OCI-LY7 (cell line): Measurements from ENCODE around the gene AXDND1. TPM values are rescaled to one million over a fixed set of nuclear protein-coding genes. Genes with fewer than 3 reads are reported as not detected.

Experiments used
- BruUV-seq: library from RNA; stranded (reverse); fragments of 400-500 nt; replicated peaks from 2 replicates; lab custom pipeline; 2021; lab: Mats Ljungman, UMichigan
- CTCF ChIA-PET: fragments of 300-600 bp; sonication (Branson Sonifier 250); formaldehyde crosslinking; loops from one replicate; lab custom pipeline; 2022; ENCODE audit warnings: antibody characterized with exemption; ENCODE audit not compliant: unreplicated experiment; lab: Charles Lee
- POLR2A ChIA-PET: fragments of 300-600 bp; sonication (Branson Sonifier 250); formaldehyde crosslinking; loops from one replicate; lab custom pipeline; 2022; ENCODE audit warnings: antibody characterized with exemption; lab: Charles Lee
- DNase-seq: peaks from one replicate; pipeline ENCODE4 v3.0.0-alpha.2; 2015; ENCODE audit warnings: low spot score
- H2AFZ ChIP-seq: fragments of 200-600 bp; sonication (generic), shearing (Covaris generic); 2 replicates; pipeline ENCODE4 v1.6.1; 2014; ENCODE audit warnings: mild to moderate bottlenecking, antibody characterized with exemption, low read length, moderate library complexity
- H3K27ac ChIP-seq: fragments of 200-600 bp; sonication (generic); 2 replicates; pipeline ENCODE4 v1.5.1; 2014; ENCODE audit warnings: mixed run types, low read depth, mild to moderate bottlenecking, moderate library complexity, low read length, inconsistent platforms; ENCODE audit not compliant: poor library complexity, severe bottlenecking
- H3K36me3 ChIP-seq: fragments of 200-600 bp; sonication (generic); 2 replicates; pipeline ENCODE4 v1.6.1; 2014; ENCODE audit warnings: mild to moderate bottlenecking, antibody characterized with exemption, low read length, moderate library complexity, mixed read lengths; ENCODE audit not compliant: insufficient read depth
- H3K4me1 ChIP-seq: fragments of 200-600 bp; sonication (generic); 2 replicates; pipeline ENCODE4 v1.5.1; 2014; ENCODE audit warnings: mild to moderate bottlenecking, low read length; ENCODE audit not compliant: insufficient read depth, poor library complexity, severe bottlenecking
- H3K4me2 ChIP-seq: fragments of 200-600 bp; sonication (generic); 2 replicates; pipeline ENCODE4 v1.6.1; 2014; ENCODE audit warnings: mild to moderate bottlenecking, low read length
- H3K4me3 ChIP-seq: fragments of 200-600 bp; sonication (generic); 2 replicates; pipeline ENCODE4 v1.5.1; 2014; ENCODE audit warnings: mild to moderate bottlenecking, low read depth, low read length; ENCODE audit not compliant: poor library complexity, severe bottlenecking
- H3K79me2 ChIP-seq: fragments of 200-600 bp; sonication (generic); 2 replicates; pipeline ENCODE4 v1.6.1; 2016; ENCODE audit warnings: low read depth, mild to moderate bottlenecking, low read length, moderate library complexity, mixed read lengths; ENCODE audit not compliant: insufficient read depth
- H3K9me2 ChIP-seq: fragments of 200-600 bp; sonication (generic); 2 replicates; pipeline ENCODE4 v1.6.1; 2016; ENCODE audit warnings: mild to moderate bottlenecking, low read length, mixed read lengths; ENCODE audit not compliant: insufficient read depth
- H3K9me3 ChIP-seq: fragments of 200-600 bp; sonication (generic); 2 replicates; pipeline ENCODE4 v1.6.1; 2014; ENCODE audit warnings: mild to moderate bottlenecking, mixed run types, low read length, mixed read lengths
- H4K20me1 ChIP-seq: fragments of 200-600 bp; sonication (generic); 2 replicates; pipeline ENCODE4 v1.6.1; 2014; ENCODE audit warnings: mild to moderate bottlenecking, antibody characterized with exemption, low read length, moderate library complexity, mixed read lengths; ENCODE audit not compliant: insufficient read depth
- EZH2phosphoT487 ChIP-seq: fragments of 200-600 bp; sonication (generic); IDR thresholded peaks from 2 replicates; pipeline ENCODE4 v1.6.1; 2018; ENCODE audit warnings: low read depth, borderline replicate concordance, mild to moderate bottlenecking, mixed run types, antibody characterized with exemption, low read length, moderate library complexity, mixed read lengths
- intact Hi-C: fragments of 100-400 bp; cut with micrococcal nuclease; formaldehyde crosslinking; loops from one replicate; pipeline ENCODE4 v1.10.0; 2022; ENCODE audit not compliant: unreplicated experiment
- total RNA-seq, 2 experiments: library from RNA; depleted of rRNA in 1 of 2; stranded (reverse); fragments of >200 nt in 1 of 2; shearing (Covaris generic) in 1 of 2; gene quantifications; 2 replicates each; pipeline ENCODE4 v1.2.3, GENCODE V29; 2014 to 2022
- TF ChIP-seq, protein P1 (sequence below): fragments of 200-600 bp; sonication (generic); conservative IDR thresholded peaks from 2 replicates; pipeline ENCODE4 v1.5.1; 2014; ENCODE audit warnings: mild to moderate bottlenecking, antibody characterized with exemption, low read length, moderate library complexity, mixed read lengths

Gene AXDND1
- total RNA-seq, 2 experiments from 2014 or later: 0.16 to 1.8 TPM

DNA sequence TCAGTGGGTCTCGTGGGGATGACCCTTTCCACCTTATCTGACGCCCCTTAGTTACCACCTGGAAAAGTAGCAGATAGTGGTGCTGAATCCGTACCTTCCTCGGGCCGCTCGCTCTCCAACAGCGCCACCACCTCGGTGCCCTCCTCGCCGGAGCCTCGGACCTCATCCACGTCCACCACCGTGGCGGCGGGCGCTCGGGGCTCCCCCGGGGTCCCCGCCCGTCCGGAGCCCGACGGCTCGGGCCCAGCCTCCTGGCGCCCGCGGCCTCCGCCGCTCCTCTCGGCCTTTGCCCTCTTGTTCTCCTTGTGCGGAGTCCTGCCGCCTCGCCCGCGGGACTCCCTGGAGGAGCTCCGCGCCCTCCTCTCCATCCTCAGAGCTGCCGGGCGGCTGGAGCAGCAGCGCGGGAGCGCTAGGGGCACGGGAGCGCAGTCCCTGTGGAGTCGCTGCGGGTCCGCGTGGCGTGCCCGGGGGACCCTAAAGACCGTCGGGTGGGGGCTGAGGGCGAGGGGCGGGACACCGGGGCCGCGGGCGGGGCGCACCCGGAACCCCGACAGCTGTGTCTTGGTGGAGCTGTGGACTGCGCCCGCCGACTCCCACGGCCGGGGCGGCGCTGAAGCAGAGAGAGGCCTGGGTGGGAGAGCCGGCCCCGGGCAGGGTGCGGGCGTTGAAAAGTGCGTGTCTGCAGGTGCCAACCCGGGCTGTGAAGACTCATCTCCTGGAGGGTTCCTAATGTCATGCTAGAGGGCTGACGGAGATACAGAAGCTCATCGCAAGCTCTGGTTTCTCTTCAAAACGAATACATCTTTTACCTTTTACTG, 209.9 kb downstream of the AXDND1 start, which contains the start of gene NPHS2:
Gene NPHS2 (minus strand): TSS at position 452 of the 818 bp plus-strand sequence. CDS start 84 bp downstream, at position 368.
- no peak within 1 kb of the TSS for H2AFZ ChIP-seq
- ChIA-PET CTCF (no interaction called here), POLR2A (no interaction called here)
- H3K27ac ChIP-seq: no peak within 1 kb of the TSS
- DNase-seq: no peak
- H3K79me2 ChIP-seq: no peaks in the 10 kb centered on the region
- no peaks in the 10 kb centered on the region for H3K4me1 ChIP-seq
- H3K4me3 ChIP-seq: no peak within 1 kb of the TSS
- no peaks in the 10 kb centered on the region for H3K9me2 ChIP-seq
- no peaks in the 10 kb centered on the region for H3K36me3 ChIP-seq
- TF ChIP-seq EZH2phosphoT487: no peak
- no TSS peak for BruUV-seq
- no peaks in the 10 kb centered on the region for H3K9me3 ChIP-seq
- intact Hi-C loops: no loop called here
- H3K4me2 ChIP-seq: no peak within 1 kb of the TSS
- no peaks in the 10 kb centered on the region for H4K20me1 ChIP-seq

DNA sequence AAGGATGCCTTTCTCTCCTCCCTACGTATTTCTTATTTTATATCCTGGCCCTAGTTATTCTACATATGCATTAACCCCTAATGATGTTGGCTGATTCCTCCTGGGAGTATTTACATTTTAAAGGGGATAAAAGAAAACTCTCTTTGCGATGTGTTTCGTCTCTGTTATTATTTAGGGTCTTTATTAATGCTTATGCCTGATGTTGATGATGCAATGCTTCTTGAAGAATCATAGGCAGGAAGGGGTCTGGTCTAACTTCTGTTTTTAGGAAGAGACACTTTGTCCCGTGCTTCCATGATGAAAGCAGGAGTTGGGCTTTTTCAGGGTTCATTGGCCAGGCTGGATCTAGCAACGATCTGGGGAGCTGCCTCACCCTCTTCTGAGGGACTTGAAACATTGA, 210.7 kb downstream of the AXDND1 start:
- Histone ChIP-seq H3K9me2 (no peaks in the 10 kb centered on the region), H2AFZ (no peak overlapping the region), H3K9me3 (no peaks in the 10 kb centered on the region), H3K36me3 (no peaks in the 10 kb centered on the region), H3K4me3 (no peak overlapping the region), H3K79me2 (no peaks in the 10 kb centered on the region), H3K27ac (no peak overlapping the region), H3K4me2 (no peak overlapping the region), H4K20me1 (no peaks in the 10 kb centered on the region), H3K4me1 (no peaks in the 10 kb centered on the region)
- ChIA-PET POLR2A (no interaction called here), CTCF (no interaction called here)
- no peak for TF ChIP-seq EZH2phosphoT487
- TF ChIP-seq, protein P1, sequence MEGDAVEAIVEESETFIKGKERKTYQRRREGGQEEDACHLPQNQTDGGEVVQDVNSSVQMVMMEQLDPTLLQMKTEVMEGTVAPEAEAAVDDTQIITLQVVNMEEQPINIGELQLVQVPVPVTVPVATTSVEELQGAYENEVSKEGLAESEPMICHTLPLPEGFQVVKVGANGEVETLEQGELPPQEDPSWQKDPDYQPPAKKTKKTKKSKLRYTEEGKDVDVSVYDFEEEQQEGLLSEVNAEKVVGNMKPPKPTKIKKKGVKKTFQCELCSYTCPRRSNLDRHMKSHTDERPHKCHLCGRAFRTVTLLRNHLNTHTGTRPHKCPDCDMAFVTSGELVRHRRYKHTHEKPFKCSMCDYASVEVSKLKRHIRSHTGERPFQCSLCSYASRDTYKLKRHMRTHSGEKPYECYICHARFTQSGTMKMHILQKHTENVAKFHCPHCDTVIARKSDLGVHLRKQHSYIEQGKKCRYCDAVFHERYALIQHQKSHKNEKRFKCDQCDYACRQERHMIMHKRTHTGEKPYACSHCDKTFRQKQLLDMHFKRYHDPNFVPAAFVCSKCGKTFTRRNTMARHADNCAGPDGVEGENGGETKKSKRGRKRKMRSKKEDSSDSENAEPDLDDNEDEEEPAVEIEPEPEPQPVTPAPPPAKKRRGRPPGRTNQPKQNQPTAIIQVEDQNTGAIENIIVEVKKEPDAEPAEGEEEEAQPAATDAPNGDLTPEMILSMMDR: no peak
- BruUV-seq: no TSS peak
- intact Hi-C loops: no loop called here
- no peak for DNase-seq

DNA sequence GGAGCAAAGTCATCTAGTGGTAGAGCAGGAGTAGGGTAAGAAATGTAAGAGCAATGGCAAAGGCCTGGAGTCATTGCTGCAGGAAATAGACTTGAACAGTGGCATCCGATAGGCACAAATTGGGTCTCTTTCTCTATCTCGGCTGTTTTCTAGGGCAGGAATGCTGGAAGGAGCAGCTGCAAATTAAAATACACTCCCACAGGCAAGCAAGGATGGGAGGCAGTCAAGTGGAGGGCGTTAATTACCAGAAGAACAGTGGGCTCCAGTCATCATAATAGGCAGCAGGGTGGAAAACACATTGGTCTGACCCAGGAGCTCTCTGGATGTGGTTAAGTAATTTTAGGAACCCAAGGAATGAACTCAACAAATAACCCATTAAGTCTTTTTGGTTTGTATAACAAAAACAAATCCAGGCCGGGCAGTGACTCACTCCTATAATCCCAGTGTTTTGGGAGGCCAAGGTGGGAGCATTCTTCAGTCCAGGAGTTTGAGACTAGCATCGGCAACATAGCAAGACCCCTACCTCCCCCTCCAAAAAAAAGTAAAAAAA, 218.1 kb downstream of the AXDND1 start:
- Histone ChIP-seq H3K9me2 (no peaks in the 10 kb centered on the region), H3K27ac (no peak overlapping the region), H3K79me2 (no peaks in the 10 kb centered on the region), H3K4me2 (no peak overlapping the region), H2AFZ (no peak overlapping the region), H4K20me1 (no peaks in the 10 kb centered on the region), H3K4me1 (no peaks in the 10 kb centered on the region), H3K4me3 (no peak overlapping the region), H3K36me3 (no peaks in the 10 kb centered on the region), H3K9me3 (no peaks in the 10 kb centered on the region)
- ChIA-PET POLR2A (interaction anchor here (0.6 to 1.0 kb wide), 5 partner anchors 14 to 364 kb away, joined by 3 read pairs; no protein-coding TSS in a partner anchor), CTCF (no interaction called here)
- BruUV-seq: no TSS peak
- no peak for DNase-seq
- TF ChIP-seq, protein P1: no peak
- no peak for TF ChIP-seq EZH2phosphoT487
- intact Hi-C loops: no loop called here
